Memory B cell (primary cell): ENCODE data around the gene NBL1.

ENCODE experiments used
- ATAC-seq: fragments of 150-1000 bp; cut with Tn5 transposase; 2 replicates; pipeline ENCODE4 v1.10.0; 2021; ENCODE audit warnings: low read depth, mild to moderate bottlenecking, moderate library complexity
- DNase-seq, 2 donors: peaks; one replicate each; pipeline ENCODE4 v3.0.0; 2022; ENCODE audit warnings: low spot score in 2 of 2
- H3K27ac Mint-ChIP-seq: one replicate; pipeline ENCODE4 v1.8.0; 2022; ENCODE audit warnings: mild to moderate bottlenecking, moderate library complexity, mixed read lengths
- H3K27me3 Mint-ChIP-seq: one replicate; pipeline ENCODE4 v1.8.0; 2022; ENCODE audit warnings: mixed read lengths
- H3K36me3 Mint-ChIP-seq: one replicate; pipeline ENCODE4 v1.8.0; 2022; ENCODE audit warnings: mild to moderate bottlenecking, mixed read lengths
- H3K4me1 Mint-ChIP-seq: one replicate; pipeline ENCODE4 v1.8.0; 2022; ENCODE audit warnings: mixed read lengths
- H3K4me3 Mint-ChIP-seq: one replicate; pipeline ENCODE4 v1.8.0; 2022; ENCODE audit warnings: mild to moderate bottlenecking, moderate library complexity, mixed read lengths
- H3K9me3 Mint-ChIP-seq: one replicate; pipeline ENCODE4 v1.8.0; 2022; ENCODE audit warnings: mixed read lengths

The NBL1 gene

GRCh38 chr1:19700079-19700777, 56.1 kb downstream of the NBL1 start:
- no peak overlapping the region for H3K4me3 Mint-ChIP-seq
- no peak overlapping the region for H3K27ac Mint-ChIP-seq
- DNase-seq = no peak

GRCh38 chr1:19703280-19703679, 59.2 kb downstream of the NBL1 start:
- Mint-ChIP-seq H3K27ac (no peak overlapping the region), H3K4me1 (peaks cover 6% of the 10 kb centered on the region), H3K4me3 (no peak overlapping the region), H3K27me3 (no peaks in the 10 kb centered on the region), H3K36me3 (peaks cover 14% of the 10 kb centered on the region), H3K9me3 (no peaks in the 10 kb centered on the region)
- DNase-seq = no peak
- ATAC-seq = no peak

More at GRCh38 chr1:19700079-19700777, 56.1 kb downstream of the NBL1 start:
- H3K4me1 Mint-ChIP-seq = peaks cover 10% of the 10 kb centered on the region
- no peak for ATAC-seq
- peaks cover 18% of the 10 kb centered on the region for H3K36me3 Mint-ChIP-seq
- no peaks in the 10 kb centered on the region for H3K27me3 Mint-ChIP-seq
- no peaks in the 10 kb centered on the region for H3K9me3 Mint-ChIP-seq

GRCh38 chr1:19704247-19705113, 60.4 kb downstream of the NBL1 start:
- H3K9me3 Mint-ChIP-seq = no peaks in the 10 kb centered on the region
- H3K4me3 Mint-ChIP-seq = no peak overlapping the region
- peak; percentile 58 for ATAC-seq
- no peak overlapping the region for H3K27ac Mint-ChIP-seq
- H3K27me3 Mint-ChIP-seq = no peaks in the 10 kb centered on the region
- peak; percentile 26 to 39 for DNase-seq
- peaks cover 2% of the 10 kb centered on the region for H3K4me1 Mint-ChIP-seq
- H3K36me3 Mint-ChIP-seq = peaks cover 18% of the 10 kb centered on the region

- Mint-ChIP-seq H3K27me3 (no peaks in the 10 kb centered on the region), H3K27ac (no peak overlapping the region), H3K4me3 (no peak overlapping the region), H3K4me1 (peaks cover 2% of the 10 kb centered on the region), H3K36me3 (peaks cover 16% of the 10 kb centered on the region), H3K9me3 (no peaks in the 10 kb centered on the region)
- ATAC-seq (no peak), DNase-seq (no peak)
These were observed 61.4 kb downstream of the NBL1 start for GRCh38 chr1:19705464-19705863.

- H3K9me3 Mint-ChIP-seq = no peaks in the 10 kb centered on the region
- DNase-seq = no peak
- H3K27ac Mint-ChIP-seq = no peak overlapping the region
- no peak overlapping the region for H3K4me3 Mint-ChIP-seq
- H3K27me3 Mint-ChIP-seq = no peaks in the 10 kb centered on the region
- no peak for ATAC-seq
- peaks cover 15% of the 10 kb centered on the region for H3K36me3 Mint-ChIP-seq
- peaks cover 2% of the 10 kb centered on the region for H3K4me1 Mint-ChIP-seq
These were observed 62.0 kb downstream of the NBL1 start for GRCh38 chr1:19706136-19706535.
